GM11168 (cell line): Measurements from ENCODE around the gene ETV5.

Experiments used
- in situ Hi-C: fragments of 300-500 bp; cut with MboI; formaldehyde crosslinking; loops from one replicate; pipeline ENCODE4 v1.12.0; 2022; ENCODE audit warnings: low sequenced_read_pairs; ENCODE audit not compliant: unreplicated experiment

Gene ETV5

GRCh38 chr3:186108941-186109865 lies at the start of gene ETV5:
TSS of gene ETV5 (minus strand) at chr3:186109089. CDS start at chr3:186105868, 3,221 bp downstream.
- in situ Hi-C loops = no loop called here

- in situ Hi-C loops = no loop called here
Measured at GRCh38 chr3:186154641-186155040, 45.8 kb upstream of the ETV5 start.

- in situ Hi-C loops = no loop called here
Measured at GRCh38 chr3:186152889-186153292, 44.0 kb upstream of the ETV5 start.

- in situ Hi-C loops = no loop called here
Measured at GRCh38 chr3:186152361-186152798, 43.5 kb upstream of the ETV5 start.

- in situ Hi-C loops = no loop called here
Measured at GRCh38 chr3:186151077-186151971, 42.4 kb upstream of the ETV5 start.

- in situ Hi-C loops = no loop called here
Measured at GRCh38 chr3:186150041-186150830, 41.3 kb upstream of the ETV5 start.

GRCh38 chr3:186149319-186149960 lies 40.6 kb upstream of the ETV5 start:
- in situ Hi-C loops = no loop called here

GRCh38 chr3:186144257-186144656 lies 35.4 kb upstream of the ETV5 start:
- in situ Hi-C loops = no loop called here

GRCh38 chr3:186143250-186143649 lies 34.4 kb upstream of the ETV5 start:
- in situ Hi-C loops = no loop called here

- in situ Hi-C loops = no loop called here
Measured at GRCh38 chr3:186142393-186142932, 33.6 kb upstream of the ETV5 start.

GRCh38 chr3:186141790-186142189 lies 32.9 kb upstream of the ETV5 start:
- in situ Hi-C loops = no loop called here

- in situ Hi-C loops = no loop called here
Measured at GRCh38 chr3:186138272-186138981, 29.5 kb upstream of the ETV5 start.

- in situ Hi-C loops = no loop called here
Measured at GRCh38 chr3:186137051-186137685, 28.3 kb upstream of the ETV5 start.

- in situ Hi-C loops = no loop called here
Measured at GRCh38 chr3:186133980-186134379, 25.1 kb upstream of the ETV5 start.

- in situ Hi-C loops = no loop called here
Measured at GRCh38 chr3:186132487-186132886, 23.6 kb upstream of the ETV5 start.

GRCh38 chr3:186129206-186129605 lies 20.3 kb upstream of the ETV5 start:
- in situ Hi-C loops = no loop called here

GRCh38 chr3:186128158-186128557 lies 19.3 kb upstream of the ETV5 start:
- in situ Hi-C loops = no loop called here

GRCh38 chr3:186127463-186127862 lies 18.6 kb upstream of the ETV5 start:
- in situ Hi-C loops = no loop called here
